DOHH2 (cell line): ENCODE results near the gene APOC1.

Experiments
- H3F3A ChIP-seq: fragments of 200-600 bp; sonication (generic), shearing (Covaris generic); 2 replicates; pipeline ENCODE4 v1.6.0; 2016; ENCODE audit warnings: antibody characterized with exemption, mild to moderate bottlenecking; ENCODE audit not compliant: control insufficient read depth, insufficient read depth
- H3K27ac ChIP-seq: fragments of 200-600 bp; sonication (generic); 2 replicates; pipeline ENCODE4 v1.5.1; 2014; ENCODE audit warnings: low read depth, mild to moderate bottlenecking, low read length, moderate library complexity
- H3K27me3 ChIP-seq: fragments of 200-600 bp; sonication (generic); 2 replicates; pipeline ENCODE4 v1.6.1; 2014; ENCODE audit warnings: mild to moderate bottlenecking, low read length, mixed read lengths; ENCODE audit not compliant: control insufficient read depth
- H3K36me3 ChIP-seq: fragments of 200-600 bp; sonication (generic); 2 replicates; pipeline ENCODE4 v1.6.1; 2014; ENCODE audit warnings: mild to moderate bottlenecking, low read length, moderate library complexity, mixed read lengths; ENCODE audit not compliant: control insufficient read depth
- H3K4me1 ChIP-seq: fragments of 200-600 bp; sonication (generic); 2 replicates; pipeline ENCODE4 v1.6.1; 2014; ENCODE audit warnings: mild to moderate bottlenecking, low read length, mixed read lengths; ENCODE audit not compliant: control insufficient read depth
- H3K4me2 ChIP-seq: fragments of 200-600 bp; sonication (generic); 2 replicates; pipeline ENCODE4 v1.6.0; 2014; ENCODE audit warnings: mild to moderate bottlenecking, low read length, moderate library complexity
- H3K4me3 ChIP-seq: fragments of 200-600 bp; sonication (generic); 2 replicates; pipeline ENCODE4 v1.5.1; 2014; ENCODE audit warnings: mild to moderate bottlenecking, low read length, mixed read lengths
- H3K79me2 ChIP-seq: fragments of 200-600 bp; sonication (generic); 2 replicates; pipeline ENCODE4 v1.6.1; 2014; ENCODE audit warnings: mild to moderate bottlenecking, low read length, mixed read lengths; ENCODE audit not compliant: control insufficient read depth
- H3K9me2 ChIP-seq: fragments of 200-600 bp; sonication (generic); replicated peaks from 2 replicates; pipeline ENCODE4 v1.6.1; 2014; ENCODE audit warnings: mild to moderate bottlenecking, low read length, mixed read lengths; ENCODE audit not compliant: control insufficient read depth
- H3K9me3 ChIP-seq: fragments of 200-600 bp; sonication (generic); 2 replicates; pipeline ENCODE4 v1.6.1; 2014; ENCODE audit warnings: antibody characterized with exemption, low read length, mixed read lengths; ENCODE audit not compliant: control insufficient read depth, insufficient read depth
- H4K20me1 ChIP-seq: fragments of 200-600 bp; sonication (generic); 2 replicates; pipeline ENCODE4 v1.6.0; 2014; ENCODE audit warnings: low read depth, mild to moderate bottlenecking, antibody characterized with exemption, low read length, moderate library complexity; ENCODE audit not compliant: control insufficient read depth, insufficient read depth
- EZH2phosphoT487 ChIP-seq: fragments of 200-600 bp; sonication (generic); IDR thresholded peaks from 2 replicates; pipeline ENCODE4 v1.6.1; 2017; ENCODE audit warnings: borderline replicate concordance, mild to moderate bottlenecking, antibody characterized with exemption, low read length, moderate library complexity, mixed read lengths
- TF ChIP-seq, protein P1 (sequence below): fragments of 200-600 bp; sonication (generic); IDR thresholded peaks from one replicate; pipeline ENCODE4 v1.5.1; 2014; ENCODE audit warnings: antibody characterized with exemption, mild to moderate bottlenecking, low read depth, low read length; ENCODE audit not compliant: poor library complexity, severe bottlenecking

Gene APOC1

GRCh38 chr19:44930088-44930487, 15.7 kb downstream of the APOC1 start:
- H3K4me3 ChIP-seq: no peak overlapping the region
- no peaks in the 10 kb centered on the region for H3K9me2 ChIP-seq
- no peaks in the 10 kb centered on the region for H3F3A ChIP-seq
- H4K20me1 ChIP-seq: no peaks in the 10 kb centered on the region
- TF ChIP-seq EZH2phosphoT487: no peak
- TF ChIP-seq, protein P1, sequence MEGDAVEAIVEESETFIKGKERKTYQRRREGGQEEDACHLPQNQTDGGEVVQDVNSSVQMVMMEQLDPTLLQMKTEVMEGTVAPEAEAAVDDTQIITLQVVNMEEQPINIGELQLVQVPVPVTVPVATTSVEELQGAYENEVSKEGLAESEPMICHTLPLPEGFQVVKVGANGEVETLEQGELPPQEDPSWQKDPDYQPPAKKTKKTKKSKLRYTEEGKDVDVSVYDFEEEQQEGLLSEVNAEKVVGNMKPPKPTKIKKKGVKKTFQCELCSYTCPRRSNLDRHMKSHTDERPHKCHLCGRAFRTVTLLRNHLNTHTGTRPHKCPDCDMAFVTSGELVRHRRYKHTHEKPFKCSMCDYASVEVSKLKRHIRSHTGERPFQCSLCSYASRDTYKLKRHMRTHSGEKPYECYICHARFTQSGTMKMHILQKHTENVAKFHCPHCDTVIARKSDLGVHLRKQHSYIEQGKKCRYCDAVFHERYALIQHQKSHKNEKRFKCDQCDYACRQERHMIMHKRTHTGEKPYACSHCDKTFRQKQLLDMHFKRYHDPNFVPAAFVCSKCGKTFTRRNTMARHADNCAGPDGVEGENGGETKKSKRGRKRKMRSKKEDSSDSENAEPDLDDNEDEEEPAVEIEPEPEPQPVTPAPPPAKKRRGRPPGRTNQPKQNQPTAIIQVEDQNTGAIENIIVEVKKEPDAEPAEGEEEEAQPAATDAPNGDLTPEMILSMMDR: no peak
- H3K27ac ChIP-seq: no peak overlapping the region
- no peaks in the 10 kb centered on the region for H3K79me2 ChIP-seq
- no peaks in the 10 kb centered on the region for H3K36me3 ChIP-seq
- no peaks in the 10 kb centered on the region for H3K9me3 ChIP-seq
- H3K4me1 ChIP-seq: no peaks in the 10 kb centered on the region
- H3K27me3 ChIP-seq: peaks cover 15% of the 10 kb centered on the region
- no peak overlapping the region for H3K4me2 ChIP-seq

DNA sequence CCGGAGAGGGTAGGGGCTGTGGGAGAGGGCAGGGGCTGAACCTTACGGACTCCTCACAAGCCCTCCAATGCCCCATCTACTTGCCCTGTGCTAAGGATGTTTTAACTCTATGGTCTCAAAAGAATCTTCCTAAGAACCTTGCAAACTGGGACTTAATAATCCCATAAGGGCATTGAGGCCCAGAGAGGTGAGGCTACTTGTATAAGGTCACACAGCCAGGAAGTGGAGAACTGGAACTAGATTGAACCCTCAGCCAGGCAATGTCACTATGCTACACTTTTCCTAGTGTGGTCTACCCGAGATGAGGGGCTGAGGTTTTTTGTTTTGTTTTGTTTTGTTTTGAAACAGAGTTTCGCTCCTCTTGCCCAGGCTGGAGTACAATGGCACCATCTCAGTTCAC, 17.1 kb downstream of the APOC1 start:
- Histone ChIP-seq H3K4me1 (no peaks in the 10 kb centered on the region), H3K4me3 (no peak overlapping the region), H3K27ac (no peak overlapping the region), H3K36me3 (no peaks in the 10 kb centered on the region), H3F3A (no peaks in the 10 kb centered on the region), H3K4me2 (no peak overlapping the region), H4K20me1 (no peaks in the 10 kb centered on the region), H3K9me2 (no peaks in the 10 kb centered on the region), H3K79me2 (no peaks in the 10 kb centered on the region), H3K27me3 (peaks cover 3% of the 10 kb centered on the region; the same call in 1 of the 2 replicates), H3K9me3 (no peaks in the 10 kb centered on the region)
- no peak for TF ChIP-seq EZH2phosphoT487
- TF ChIP-seq, protein P1: no peak

- TF ChIP-seq, protein P1: no peak
- no peak for TF ChIP-seq EZH2phosphoT487
- no peaks in the 10 kb centered on the region for H3K36me3 ChIP-seq
- H3K9me3 ChIP-seq: no peaks in the 10 kb centered on the region
- no peak overlapping the region for H3K4me3 ChIP-seq
- H3F3A ChIP-seq: no peaks in the 10 kb centered on the region
- no peaks in the 10 kb centered on the region for H3K9me2 ChIP-seq
- H3K27me3 ChIP-seq: no peaks in the 10 kb centered on the region; the same call in 1 of the 2 replicates
- H4K20me1 ChIP-seq: no peaks in the 10 kb centered on the region
- H3K27ac ChIP-seq: no peak overlapping the region
- no peak overlapping the region for H3K4me2 ChIP-seq
- peaks cover 37% of the 10 kb centered on the region for H3K4me1 ChIP-seq
- no peaks in the 10 kb centered on the region for H3K79me2 ChIP-seq
Observed at GRCh38 chr19:44939668-44940067, 25.3 kb downstream of the APOC1 start.
